Measurements from ENCODE around the gene OTOP3. TPM values are rescaled to one million over a fixed set of nuclear protein-coding genes. Genes with fewer than 3 reads are reported as not detected.

Gene OTOP3
- total RNA-seq, 1 donor from 2014 or later, result not detected

DNA sequence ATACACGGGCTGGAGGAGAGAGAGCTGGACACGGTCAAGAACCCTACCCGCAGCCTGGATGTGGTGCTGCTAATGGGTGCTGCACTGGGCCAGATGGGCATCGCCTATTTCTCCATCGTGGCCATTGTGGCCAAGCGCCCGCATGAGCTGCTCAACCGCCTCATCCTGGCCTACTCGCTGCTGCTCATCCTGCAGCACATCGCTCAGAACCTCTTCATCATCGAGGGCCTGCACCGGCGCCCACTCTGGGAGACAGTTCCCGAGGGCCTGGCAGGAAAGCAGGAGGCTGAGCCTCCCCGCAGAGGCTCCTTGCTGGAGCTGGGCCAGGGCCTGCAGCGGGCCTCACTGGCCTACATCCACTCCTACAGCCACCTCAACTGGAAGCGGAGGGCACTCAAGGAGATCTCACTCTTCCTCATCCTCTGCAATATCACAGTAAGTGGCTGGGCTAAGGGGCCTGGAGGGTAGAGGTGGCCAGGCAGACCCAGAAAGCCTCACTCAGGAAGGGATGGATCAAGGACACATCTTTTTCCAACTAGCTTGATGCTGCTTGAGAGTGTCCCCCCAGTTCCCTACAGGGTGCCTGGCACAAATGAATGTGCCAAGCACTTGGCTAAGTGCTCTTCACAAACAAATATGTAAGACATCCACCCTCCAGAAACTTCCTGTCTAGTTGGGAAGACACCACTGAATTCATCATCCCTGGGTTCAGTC is 11.5 kb downstream of the OTOP3 start:
- Mint-ChIP-seq H3K9me3 (no peaks in the 10 kb centered on the region), H3K27me3 (ENCODE audit: low read depth) (peaks cover 47% of the 10 kb centered on the region), H3K4me1 (no peaks in the 10 kb centered on the region), H3K36me3 (ENCODE audit: low read depth) (no peaks in the 10 kb centered on the region), H3K4me3 (no peak overlapping the region), H3K27ac (ENCODE audit: unreplicated experiment) (no peak overlapping the region)
- TF ChIP-seq, protein P1, sequence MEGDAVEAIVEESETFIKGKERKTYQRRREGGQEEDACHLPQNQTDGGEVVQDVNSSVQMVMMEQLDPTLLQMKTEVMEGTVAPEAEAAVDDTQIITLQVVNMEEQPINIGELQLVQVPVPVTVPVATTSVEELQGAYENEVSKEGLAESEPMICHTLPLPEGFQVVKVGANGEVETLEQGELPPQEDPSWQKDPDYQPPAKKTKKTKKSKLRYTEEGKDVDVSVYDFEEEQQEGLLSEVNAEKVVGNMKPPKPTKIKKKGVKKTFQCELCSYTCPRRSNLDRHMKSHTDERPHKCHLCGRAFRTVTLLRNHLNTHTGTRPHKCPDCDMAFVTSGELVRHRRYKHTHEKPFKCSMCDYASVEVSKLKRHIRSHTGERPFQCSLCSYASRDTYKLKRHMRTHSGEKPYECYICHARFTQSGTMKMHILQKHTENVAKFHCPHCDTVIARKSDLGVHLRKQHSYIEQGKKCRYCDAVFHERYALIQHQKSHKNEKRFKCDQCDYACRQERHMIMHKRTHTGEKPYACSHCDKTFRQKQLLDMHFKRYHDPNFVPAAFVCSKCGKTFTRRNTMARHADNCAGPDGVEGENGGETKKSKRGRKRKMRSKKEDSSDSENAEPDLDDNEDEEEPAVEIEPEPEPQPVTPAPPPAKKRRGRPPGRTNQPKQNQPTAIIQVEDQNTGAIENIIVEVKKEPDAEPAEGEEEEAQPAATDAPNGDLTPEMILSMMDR (conservative IDR thresholded peaks at IDR 0.05), result no peak
- no peak for DNase-seq (ENCODE audit: low read depth, low spot score)

DNA sequence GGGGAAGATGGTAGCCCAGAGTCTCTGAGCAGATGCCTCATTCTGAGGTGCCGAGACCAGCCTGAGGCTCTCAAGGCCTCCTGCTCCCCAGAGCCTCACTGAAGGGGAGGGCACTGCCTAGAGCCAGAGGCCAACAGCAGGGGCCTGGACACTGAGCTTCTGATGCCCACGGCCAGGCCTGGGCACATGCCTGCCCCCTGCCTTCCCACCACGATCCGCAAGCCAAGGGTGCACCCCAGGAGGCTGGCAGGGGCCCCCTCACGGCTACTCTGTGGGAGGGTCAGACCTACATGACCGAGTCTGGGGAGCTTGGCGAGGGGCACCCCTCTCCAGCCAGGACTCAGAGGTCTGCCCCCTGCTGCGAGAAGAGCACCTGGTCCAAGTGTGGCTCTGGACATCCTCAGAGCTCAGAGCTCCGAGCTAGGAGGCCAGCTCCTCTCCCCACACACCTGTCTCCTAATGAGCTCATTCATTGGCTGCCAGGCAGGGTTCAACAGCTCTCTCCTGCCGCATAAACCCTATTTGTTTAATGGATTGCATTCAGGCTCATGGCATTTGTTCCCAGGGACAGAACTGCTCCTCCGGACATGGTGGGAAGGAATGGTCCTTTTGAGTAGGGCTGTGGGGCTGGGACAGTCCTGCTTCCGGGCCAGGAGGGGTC is 13.9 kb downstream of the OTOP3 start:
- no peaks in the 10 kb centered on the region for H3K9me3 Mint-ChIP-seq

DNA sequence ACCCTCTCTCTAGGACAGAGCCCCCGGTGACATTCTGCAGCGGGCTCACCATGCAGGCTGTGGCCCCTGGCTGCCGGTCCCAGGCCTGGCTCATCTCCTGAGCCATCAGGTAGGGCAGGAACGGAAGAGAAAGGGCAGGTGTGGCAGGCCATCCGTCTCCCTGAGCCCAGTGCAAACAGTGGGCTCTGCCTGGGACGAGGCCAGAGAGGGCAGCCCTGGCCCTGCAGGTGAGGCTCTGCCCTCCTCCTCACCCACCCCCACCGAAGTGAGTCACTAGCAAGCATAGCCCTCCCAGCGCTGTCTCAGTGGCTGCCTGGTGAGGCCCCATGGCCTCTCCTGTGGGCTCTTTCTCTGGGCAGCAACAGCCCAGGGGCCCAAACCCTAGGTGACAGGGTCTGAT is 14.5 kb downstream of the OTOP3 start:
- Mint-ChIP-seq H3K4me3 (no peak overlapping the region), H3K27me3 (ENCODE audit: low read depth) (peaks cover 21% of the 10 kb centered on the region), H3K9me3 (no peaks in the 10 kb centered on the region), H3K36me3 (ENCODE audit: low read depth) (no peaks in the 10 kb centered on the region), H3K27ac (ENCODE audit: unreplicated experiment) (no peak overlapping the region), H3K4me1 (no peaks in the 10 kb centered on the region)
- DNase-seq (ENCODE audit: low read depth, low spot score), result no peak
- TF ChIP-seq, protein P1 (conservative IDR thresholded peaks at IDR 0.05), result no peak

More for the DNA sequence above, 13.9 kb downstream of the OTOP3 start:
- H3K4me3 Mint-ChIP-seq, result no peak overlapping the region
- no peaks in the 10 kb centered on the region for H3K36me3 Mint-ChIP-seq (ENCODE audit: low read depth)
- DNase-seq (ENCODE audit: low read depth, low spot score), result no peak
- peaks cover 27% of the 10 kb centered on the region for H3K27me3 Mint-ChIP-seq (ENCODE audit: low read depth)
- no peak overlapping the region for H3K27ac Mint-ChIP-seq (ENCODE audit: unreplicated experiment)
- TF ChIP-seq, protein P1 (conservative IDR thresholded peaks at IDR 0.05), result no peak
- H3K4me1 Mint-ChIP-seq, result no peaks in the 10 kb centered on the region

DNA sequence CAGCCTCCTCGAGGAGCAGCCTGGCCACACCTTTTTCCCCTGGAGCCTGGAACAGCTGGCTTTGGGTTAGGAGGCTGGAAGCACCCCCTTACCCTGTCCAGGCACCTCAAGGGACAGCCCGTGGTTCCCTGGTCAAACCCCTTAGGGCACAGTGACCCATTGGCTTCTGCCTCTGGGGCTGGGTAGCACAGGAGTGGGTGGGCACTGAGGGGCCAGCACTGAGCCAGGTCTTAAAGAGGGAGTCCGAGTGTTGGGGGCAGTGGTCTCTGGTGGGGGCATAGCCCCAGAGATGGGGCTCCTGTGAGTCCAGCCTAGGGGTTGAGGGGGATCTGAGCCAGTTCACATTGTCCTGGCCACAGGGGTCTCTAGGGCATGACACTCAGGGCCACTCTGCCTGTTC is 15.4 kb downstream of the OTOP3 start:
- Mint-ChIP-seq H3K4me3 (no peak overlapping the region), H3K27ac (ENCODE audit: unreplicated experiment) (no peak overlapping the region), H3K36me3 (ENCODE audit: low read depth) (no peaks in the 10 kb centered on the region), H3K27me3 (ENCODE audit: low read depth) (peaks cover 12% of the 10 kb centered on the region), H3K9me3 (no peaks in the 10 kb centered on the region), H3K4me1 (no peaks in the 10 kb centered on the region)
- TF ChIP-seq, protein P1 (conservative IDR thresholded peaks at IDR 0.05), result no peak
- no peak for DNase-seq (ENCODE audit: low read depth, low spot score)

DNA sequence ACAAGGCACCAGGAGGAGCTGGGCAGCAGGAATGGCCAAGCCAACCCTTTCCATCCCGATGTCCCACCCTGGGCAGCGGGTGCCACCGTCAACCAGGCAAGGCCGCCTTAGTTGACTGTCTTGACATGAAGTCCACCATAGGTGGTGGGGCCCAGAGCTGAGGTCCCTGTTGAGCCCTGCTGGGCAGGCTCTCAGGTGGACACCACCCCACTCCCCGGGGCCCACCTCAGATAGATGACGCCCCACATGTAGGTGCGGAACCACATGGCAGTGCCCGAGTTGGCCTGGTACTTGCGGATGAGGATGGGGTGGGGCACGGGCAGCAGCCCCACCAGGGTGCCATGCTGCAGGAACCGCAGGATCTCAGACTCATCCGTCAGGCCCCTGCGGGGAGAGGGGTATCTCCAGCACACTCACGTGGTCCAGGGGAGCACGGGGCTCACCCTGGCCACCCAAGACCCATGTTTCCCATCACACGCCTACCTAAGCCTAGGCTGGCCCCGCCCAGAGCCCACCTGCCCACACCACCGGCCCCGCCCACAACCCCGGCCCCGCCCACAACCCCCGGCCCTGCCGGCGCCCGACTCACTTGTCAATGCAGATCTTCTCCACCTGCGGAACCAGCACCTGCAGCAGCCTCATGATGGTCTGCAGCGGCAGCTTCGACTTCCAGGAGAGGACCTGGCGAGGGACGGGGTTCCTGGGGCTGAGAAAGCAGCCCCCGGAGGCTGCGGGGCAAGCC is 16.2 kb downstream of the OTOP3 start:
- Mint-ChIP-seq H3K36me3 (ENCODE audit: low read depth) (no peaks in the 10 kb centered on the region), H3K4me1 (no peaks in the 10 kb centered on the region), H3K27me3 (ENCODE audit: low read depth) (peaks cover 11% of the 10 kb centered on the region), H3K4me3 (no peak overlapping the region), H3K9me3 (no peaks in the 10 kb centered on the region), H3K27ac (ENCODE audit: unreplicated experiment) (no peak overlapping the region)
- no peak for DNase-seq (ENCODE audit: low read depth, low spot score)
- TF ChIP-seq, protein P1 (conservative IDR thresholded peaks at IDR 0.05), result no peak
